ENCODE data around the gene LCLAT1. TPM values are rescaled to one million over a fixed set of nuclear protein-coding genes. Genes with fewer than 3 reads are reported as not detected.

Gene LCLAT1
- total RNA-seq, 1 experiment from 2014 or later: 36.0 TPM

DNA sequence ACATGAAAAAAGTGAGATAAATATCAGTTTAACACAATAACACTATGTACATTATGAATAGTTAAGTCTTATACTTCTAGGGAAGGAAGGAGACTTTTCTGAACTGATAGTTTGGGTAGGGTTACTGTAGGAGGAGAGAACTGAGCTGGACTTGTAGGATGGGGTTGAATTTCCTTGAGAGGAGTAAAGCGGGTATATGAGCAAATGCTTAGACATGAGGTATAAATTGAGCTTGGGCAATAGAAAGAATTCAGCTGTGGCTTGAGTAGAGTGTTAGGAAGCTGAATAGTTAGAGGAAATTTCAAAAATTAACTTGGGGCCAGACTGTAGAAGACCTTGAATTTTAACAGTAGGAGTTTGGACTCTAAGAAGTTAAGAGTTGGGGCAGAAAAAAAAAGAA, 45.1 kb downstream of the LCLAT1 start:
- CTCF ChIA-PET: interaction anchor here (0.7 kb wide), 1 partner anchor 292 kb away, joined by 7 read pairs; no protein-coding TSS in a partner anchor
- in situ Hi-C loops (cut with HindIII; ENCODE audit: low pct_unique_long_range_greater_than_20kb, low sequenced_read_pairs) (no loop called here), intact Hi-C loops (cut with micrococcal nuclease; ENCODE audit: unreplicated experiment) (no loop called here)
- TF ChIP-seq REST (IDR thresholded peaks at IDR 0.05; ENCODE audit: insufficient read depth in 1 of 2, low read depth in 2 of 2, low read length in 1 of 2) (no peak), POLR2AphosphoS5 (IDR thresholded peaks at IDR 0.05; ENCODE audit: low read depth, low read length) (no peak), SIN3A (IDR thresholded peaks at IDR 0.05; ENCODE audit: borderline replicate concordance, insufficient read depth, low read depth, low read length) (no peak), TCF7L2 (IDR thresholded peaks at IDR 0.05; ENCODE audit: low read depth, low read length) (no peak)
- TF ChIP-seq, protein P1, sequence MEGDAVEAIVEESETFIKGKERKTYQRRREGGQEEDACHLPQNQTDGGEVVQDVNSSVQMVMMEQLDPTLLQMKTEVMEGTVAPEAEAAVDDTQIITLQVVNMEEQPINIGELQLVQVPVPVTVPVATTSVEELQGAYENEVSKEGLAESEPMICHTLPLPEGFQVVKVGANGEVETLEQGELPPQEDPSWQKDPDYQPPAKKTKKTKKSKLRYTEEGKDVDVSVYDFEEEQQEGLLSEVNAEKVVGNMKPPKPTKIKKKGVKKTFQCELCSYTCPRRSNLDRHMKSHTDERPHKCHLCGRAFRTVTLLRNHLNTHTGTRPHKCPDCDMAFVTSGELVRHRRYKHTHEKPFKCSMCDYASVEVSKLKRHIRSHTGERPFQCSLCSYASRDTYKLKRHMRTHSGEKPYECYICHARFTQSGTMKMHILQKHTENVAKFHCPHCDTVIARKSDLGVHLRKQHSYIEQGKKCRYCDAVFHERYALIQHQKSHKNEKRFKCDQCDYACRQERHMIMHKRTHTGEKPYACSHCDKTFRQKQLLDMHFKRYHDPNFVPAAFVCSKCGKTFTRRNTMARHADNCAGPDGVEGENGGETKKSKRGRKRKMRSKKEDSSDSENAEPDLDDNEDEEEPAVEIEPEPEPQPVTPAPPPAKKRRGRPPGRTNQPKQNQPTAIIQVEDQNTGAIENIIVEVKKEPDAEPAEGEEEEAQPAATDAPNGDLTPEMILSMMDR (IDR thresholded peaks at IDR 0.05): no peak
- Histone ChIP-seq H3K4me1 (ENCODE audit: control insufficient read depth, insufficient read depth, low read length) (no peaks in the 10 kb centered on the region), H3K36me3 (ENCODE audit: control insufficient read depth, insufficient read depth, low read length) (no peaks in the 10 kb centered on the region), H3K4me3 (ENCODE audit: low read depth in 2 of 2, low read length in 2 of 2) (no peak overlapping the region), H3K9me3 (ENCODE audit: control insufficient read depth, insufficient read depth, low read depth, low read length) (peaks cover 4% of the 10 kb centered on the region; the same call in 1 of the 2 replicates), H3K27ac (ENCODE audit: low read length) (no peak overlapping the region), H3K27me3 (ENCODE audit: control insufficient read depth, insufficient read depth, low read length) (no peaks in the 10 kb centered on the region)
- DNase-seq (ENCODE audit: low read depth, low spot score) (no peak), ATAC-seq (no peak)
- no TSS peak for BruUV-seq (replicated peaks)
- POLR2A ChIA-PET: no interaction called here

- POLR2A ChIA-PET: no interaction called here
- intact Hi-C loops (cut with micrococcal nuclease; ENCODE audit: unreplicated experiment): no loop called here
- no peaks in the 10 kb centered on the region for H3K4me1 ChIP-seq (ENCODE audit: control insufficient read depth, insufficient read depth, low read length)
- no peak overlapping the region for H3K27ac ChIP-seq (ENCODE audit: low read length)
- no peaks in the 10 kb centered on the region for H3K27me3 ChIP-seq (ENCODE audit: control insufficient read depth, insufficient read depth, low read length)
- H3K4me3 ChIP-seq (ENCODE audit: low read depth in 2 of 2, low read length in 2 of 2): no peak overlapping the region
- no TSS peak for BruUV-seq (replicated peaks)
- DNase-seq (ENCODE audit: low read depth, low spot score) (no peak), ATAC-seq (no peak)
- peaks cover 6% of the 10 kb centered on the region; the same call in 1 of the 2 replicates for H3K9me3 ChIP-seq (ENCODE audit: control insufficient read depth, insufficient read depth, low read depth, low read length)
- in situ Hi-C loops (cut with HindIII; ENCODE audit: low pct_unique_long_range_greater_than_20kb, low sequenced_read_pairs): no loop called here
- H3K36me3 ChIP-seq (ENCODE audit: control insufficient read depth, insufficient read depth, low read length): no peaks in the 10 kb centered on the region
- TF ChIP-seq SIN3A (IDR thresholded peaks at IDR 0.05; ENCODE audit: borderline replicate concordance, insufficient read depth, low read depth, low read length): no peak
- TF ChIP-seq REST (IDR thresholded peaks at IDR 0.05; ENCODE audit: insufficient read depth in 1 of 2, low read depth in 2 of 2, low read length in 1 of 2): no peak
- no peak for TF ChIP-seq TCF7L2 (IDR thresholded peaks at IDR 0.05; ENCODE audit: low read depth, low read length)
- TF ChIP-seq POLR2AphosphoS5 (IDR thresholded peaks at IDR 0.05; ENCODE audit: low read depth, low read length): no peak
- TF ChIP-seq, protein P1 (IDR thresholded peaks at IDR 0.05): no peak
- CTCF ChIA-PET: interaction anchor here (0.7 kb wide), 1 partner anchor 292 kb away, joined by 7 read pairs; no protein-coding TSS in a partner anchor
Observed at GRCh38 chr2:30492619-30493018, 45.6 kb downstream of the LCLAT1 start.
